Activated CD4-positive, CD25-positive, alpha-beta regulatory T cell treated with anti-CD3 and anti-CD28 coated beads, Interleukin-2, amount 50 U/mL, for 24 hours (primary cell): ENCODE results near the gene BPGM.

Experiments used
- ATAC-seq, 2 donors: fragments of 150-1000 bp; cut with Tn5 transposase; one replicate each; pipeline ENCODE4 v1.10.0; 2021; ENCODE audit warnings: mild to moderate bottlenecking in 1 of 2, moderate library complexity in 1 of 2

BPGM gene

DNA sequence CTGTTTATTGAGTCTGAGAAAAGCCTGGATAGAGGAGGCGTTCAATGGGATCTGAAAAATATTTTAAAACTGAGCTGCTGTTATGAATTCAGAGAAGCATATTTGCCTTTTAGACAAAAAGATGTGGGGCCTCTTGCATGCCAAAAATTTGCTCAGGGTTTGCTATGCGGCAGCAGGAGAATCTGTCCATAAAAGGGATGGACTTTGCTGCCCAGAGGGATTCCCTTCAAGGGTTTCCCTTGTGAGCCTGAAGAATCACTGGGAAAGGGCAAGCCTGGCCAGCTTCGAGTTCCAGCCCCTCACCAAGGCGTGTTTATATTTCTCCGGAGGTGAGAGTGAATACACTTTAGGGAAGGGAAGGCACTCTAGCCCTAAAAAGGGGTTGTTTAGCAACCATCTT is 77.2 kb downstream of the BPGM start:
- ATAC-seq: no peak

DNA sequence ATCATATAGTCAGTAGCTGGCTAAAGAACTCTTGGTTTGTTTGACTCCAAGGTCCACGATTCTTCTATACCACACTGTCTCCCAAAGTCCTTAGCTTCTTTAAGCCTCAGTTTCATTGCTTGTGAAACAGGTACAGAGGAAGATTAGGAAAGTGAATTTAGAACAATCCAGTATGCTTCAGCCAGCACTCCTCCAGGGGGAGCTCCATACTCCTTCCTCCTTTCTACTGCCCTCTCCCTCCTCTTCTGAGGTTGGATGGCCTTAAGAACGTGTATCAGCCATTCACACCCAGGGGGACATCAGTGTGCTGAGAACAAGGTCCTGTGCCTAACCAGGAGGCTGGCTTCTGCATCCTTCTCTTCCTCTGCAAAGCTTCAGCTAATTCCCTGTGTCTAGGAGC is 78.0 kb downstream of the BPGM start:
- ATAC-seq: no peak

DNA sequence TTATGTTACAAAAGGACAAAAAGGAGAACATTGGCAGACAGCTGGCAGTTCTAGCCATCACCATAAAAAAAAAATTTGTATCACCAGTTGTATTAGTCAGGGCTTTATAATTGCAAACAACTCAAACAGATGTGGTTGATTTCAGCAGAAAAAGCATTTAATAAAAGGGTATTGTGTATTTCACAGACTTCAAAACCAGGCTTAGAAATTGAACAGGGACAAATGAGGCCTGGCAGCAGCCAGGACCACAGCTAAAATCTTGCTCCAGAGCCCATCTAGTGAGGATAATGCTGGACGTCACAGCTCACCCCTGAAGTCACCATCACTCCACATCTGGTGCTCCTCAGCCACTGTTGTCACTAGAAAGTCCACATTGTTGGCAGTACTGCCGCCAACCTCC is 79.9 kb downstream of the BPGM start:
- ATAC-seq: no peak

DNA sequence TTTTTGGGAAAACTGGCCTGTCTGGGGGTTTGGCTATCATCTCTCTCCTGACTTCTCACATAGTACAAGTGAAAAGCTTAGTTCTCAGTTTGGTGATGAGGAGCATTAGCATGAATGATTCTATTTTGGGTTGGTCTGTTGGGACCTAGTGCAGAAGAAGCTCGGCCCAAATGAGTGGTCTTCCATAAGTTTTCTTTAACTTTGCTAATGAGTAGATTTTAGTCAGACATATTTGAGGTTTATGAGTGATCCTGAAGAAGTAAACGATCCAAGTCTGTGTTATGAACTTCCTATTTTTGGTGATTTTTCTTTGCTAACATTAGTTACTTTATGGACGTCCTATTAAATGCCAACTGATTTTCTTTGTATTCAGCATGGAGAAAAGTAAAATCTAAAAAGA is 81.1 kb downstream of the BPGM start:
- no peak for ATAC-seq
